HepG2 (cell line): ENCODE measurements around the gene SMPD3. TPM values are rescaled to one million over a fixed set of nuclear protein-coding genes. Genes with fewer than 3 reads are reported as not detected.

Experiments
- ATF7-NPFF ChIP-seq: sonication (generic); formaldehyde crosslinking; IDR thresholded peaks from 2 replicates; pipeline ENCODE4 v1.8.1; 2023; ENCODE audit warnings: mild to moderate bottlenecking, low read depth, missing genetic modification reagents, moderate library complexity
- PLSCR1 ChIP-seq: sonication (generic); formaldehyde crosslinking; IDR thresholded peaks from 2 replicates; pipeline ENCODE4 v1.5.0; 2020; ENCODE audit warnings: missing genetic modification reagents, mild to moderate bottlenecking, borderline replicate concordance
- RELA ChIP-seq: sonication (generic); formaldehyde crosslinking; IDR thresholded peaks from 2 replicates; pipeline ENCODE4 v1.4.0; 2020; ENCODE audit warnings: missing genetic modification reagents
- TBX2 ChIP-seq: sonication (generic); formaldehyde crosslinking; IDR thresholded peaks from 2 replicates; pipeline ENCODE4 v1.5.0; 2020; ENCODE audit warnings: missing genetic modification reagents, mild to moderate bottlenecking, borderline replicate concordance
- TFAP4 ChIP-seq: sonication (generic); IDR thresholded peaks from 2 replicates; pipeline ENCODE4 v1.6.1; 2016; ENCODE audit warnings: low read depth, borderline replicate concordance
- ZBTB40 ChIP-seq, 2 experiments: fragments of 450-650 bp in 1 of 2; sonication (generic) in 1 of 2; formaldehyde crosslinking in 1 of 2; IDR thresholded peaks; 2 replicates each; pipeline versions ENCODE4 v1.6.1 to v1.8.0; 2016 to 2022; ENCODE audit warnings: antibody characterized with exemption in 1 of 2, mild to moderate bottlenecking in 1 of 2, missing genetic modification reagents in 1 of 2
- ZFP36 ChIP-seq: fragments of 150-350 bp; IDR thresholded peaks from 2 replicates; pipeline ENCODE4 v1.6.1; 2018; ENCODE audit warnings: borderline replicate concordance, low read length, low read depth; ENCODE audit not compliant: partially characterized antibody
- ZMYM3 ChIP-seq: sonication (generic); formaldehyde crosslinking; IDR thresholded peaks from 2 replicates; pipeline ENCODE4 v1.5.1; 2020; ENCODE audit warnings: mild to moderate bottlenecking, missing genetic modification reagents
- ZNF30 ChIP-seq: sonication (generic); formaldehyde crosslinking; IDR thresholded peaks from 2 replicates; pipeline ENCODE4 v1.5.0; 2020; ENCODE audit warnings: mild to moderate bottlenecking, missing genetic modification reagents
- ZNF687 ChIP-seq: sonication (generic); formaldehyde crosslinking; IDR thresholded peaks from 2 replicates; pipeline ENCODE4 v1.5.1; 2020; ENCODE audit warnings: mild to moderate bottlenecking, missing genetic modification reagents, moderate library complexity
- ZSCAN25 ChIP-seq: sonication (generic); formaldehyde crosslinking; IDR thresholded peaks from 2 replicates; pipeline ENCODE4 v1.8.0; 2022; ENCODE audit warnings: mild to moderate bottlenecking, missing genetic modification reagents
- polyA plus RNA-seq, 8 experiments: library from polyadenylated mRNA; depleted of rRNA in 3 of 8; stranded (reverse) in 7 of 8; unstranded in 1 of 8; fragments of >200 nt; fragmentation: Illumina TruSeq in 4 of 8; extraction: Trizol in 4 of 8; gene quantifications; 2 replicates each; pipeline versions ENCODE4 v1.2.1 to v1.2.3, GENCODE V29; 2011 to 2016; ENCODE audit warnings: low read depth in 4 of 8, missing spikeins in 1 of 8, mixed read lengths in 1 of 8; ENCODE audit not compliant: insufficient read depth in 1 of 8
- total RNA-seq, 5 experiments: library from RNA; depleted of rRNA; stranded (reverse); fragments of >200 nt; fragmentation: Illumina TruSeq; extraction: Trizol; gene quantifications; 2 replicates each; pipeline ENCODE4 v1.2.3, GENCODE V29; 2016; ENCODE audit warnings: low read depth in 1 of 5

The SMPD3 gene
- total and polyA plus RNA-seq, 2 of the 13 experiments (the other 11 are each of a cell fraction or from before 2014, with no cell fraction given) = 0.07 to 0.32 TPM

GRCh38 chr16:68448360-68448970 is at the start of gene SMPD3 (continued):
- TF ChIP-seq TFAP4 = no peak
- TF ChIP-seq ZNF687 (CRISPR knock-in tag) = peak; percentile 73
- TF ChIP-seq ZNF30 (CRISPR knock-in tag) = no peak
- no peak for TF ChIP-seq ZBTB40 (IDR thresholded peaks at IDR 0.05)
- peak; percentile 28; the same call in 1 of the 2 replicates for TF ChIP-seq ZBTB40 (CRISPR knock-in tag; IDR thresholded peaks at IDR 0.05)
- TF ChIP-seq RELA (CRISPR knock-in tag) = 0 out of 2 replicates have a peak, but pooled peaks have one; percentile 52
- TF ChIP-seq TBX2 (CRISPR knock-in tag) = no peak; the same call in 1 of the 2 replicates
- TF ChIP-seq ATF7-NPFF (CRISPR knock-in tag) = peak; percentile 74; the same call in 1 of the 2 replicates
- no peak for TF ChIP-seq ZSCAN25 (CRISPR knock-in tag)
- no peak for TF ChIP-seq PLSCR1 (CRISPR knock-in tag)
- no peak for TF ChIP-seq ZFP36
- TF ChIP-seq ZMYM3 (CRISPR knock-in tag) = no peak
